Amniotic epithelial cell (primary cell): ENCODE results near the gene SGCE.

ENCODE experiments used
- DNase-seq: peaks from one replicate; pipeline ENCODE4 v3.0.0-alpha.2; 2010; ENCODE audit warnings: low read depth

Gene SGCE

DNA sequence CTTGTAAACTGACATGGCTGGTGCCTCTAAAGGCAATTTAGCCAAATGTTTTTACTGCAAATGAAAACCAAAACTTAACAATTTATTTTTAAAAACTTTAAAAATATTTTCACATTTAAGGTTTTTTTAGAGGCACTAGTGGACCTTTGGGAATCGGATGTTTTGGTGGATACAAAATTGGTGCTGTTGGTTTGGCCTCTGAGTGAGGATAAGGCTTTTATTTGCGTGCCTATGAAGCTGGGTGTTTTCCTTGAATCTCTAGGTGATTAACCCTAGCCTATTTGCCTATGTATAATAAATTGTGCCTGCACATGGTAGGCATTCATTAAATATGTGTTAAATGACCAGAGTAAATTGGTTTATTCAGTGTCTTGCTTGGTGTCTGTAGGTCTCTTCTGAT is 2.9 kb upstream of the SGCE start:
- DNase-seq: no peak

DNA sequence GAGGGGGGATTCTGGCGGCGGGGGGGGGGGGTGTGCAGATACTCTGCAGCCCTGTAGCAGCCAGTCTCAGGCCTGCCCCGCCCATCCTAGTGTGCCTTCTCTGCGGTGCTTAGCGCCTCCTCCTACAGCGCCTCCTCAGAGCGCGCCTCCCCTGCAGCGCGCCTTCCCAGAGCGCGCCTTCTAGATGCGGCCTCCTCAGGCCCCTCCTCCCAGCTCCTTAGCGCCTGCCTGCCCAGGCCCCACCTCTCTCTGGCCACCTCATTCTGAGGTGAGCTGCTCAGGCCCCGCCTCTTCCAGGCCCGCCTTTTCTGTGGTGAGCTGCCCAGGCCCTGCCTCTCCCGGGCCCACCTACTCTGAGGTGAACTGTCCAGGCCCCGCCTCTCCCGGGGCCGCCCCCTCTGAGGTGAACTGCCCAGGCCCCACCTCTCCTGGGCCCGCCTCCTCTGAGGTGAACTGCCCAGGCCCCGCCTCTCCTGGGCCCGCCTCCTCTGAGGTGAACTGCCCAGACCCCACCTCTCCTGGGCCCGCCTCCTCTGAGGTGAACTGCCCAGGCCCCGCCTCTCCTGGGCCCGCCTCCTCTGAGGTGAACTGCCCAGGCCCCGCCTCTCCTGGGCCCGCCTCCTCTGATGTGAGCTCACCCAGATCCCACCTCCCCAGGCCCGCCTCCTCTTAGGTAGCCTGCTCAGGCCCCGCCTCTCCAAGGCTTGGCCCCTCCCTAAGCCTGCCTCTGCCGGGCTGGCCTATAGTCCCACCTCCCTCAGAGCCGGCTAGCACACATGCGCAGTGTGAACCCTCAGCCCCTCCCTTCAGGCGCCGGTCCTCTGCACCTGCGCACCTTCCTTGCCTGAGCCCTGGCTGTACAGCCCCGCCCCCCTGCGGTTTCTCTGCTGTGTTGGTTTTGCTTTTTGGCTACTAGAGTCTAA is 2.1 kb upstream of the SGCE start:
- DNase-seq: peak; percentile 91

DNA sequence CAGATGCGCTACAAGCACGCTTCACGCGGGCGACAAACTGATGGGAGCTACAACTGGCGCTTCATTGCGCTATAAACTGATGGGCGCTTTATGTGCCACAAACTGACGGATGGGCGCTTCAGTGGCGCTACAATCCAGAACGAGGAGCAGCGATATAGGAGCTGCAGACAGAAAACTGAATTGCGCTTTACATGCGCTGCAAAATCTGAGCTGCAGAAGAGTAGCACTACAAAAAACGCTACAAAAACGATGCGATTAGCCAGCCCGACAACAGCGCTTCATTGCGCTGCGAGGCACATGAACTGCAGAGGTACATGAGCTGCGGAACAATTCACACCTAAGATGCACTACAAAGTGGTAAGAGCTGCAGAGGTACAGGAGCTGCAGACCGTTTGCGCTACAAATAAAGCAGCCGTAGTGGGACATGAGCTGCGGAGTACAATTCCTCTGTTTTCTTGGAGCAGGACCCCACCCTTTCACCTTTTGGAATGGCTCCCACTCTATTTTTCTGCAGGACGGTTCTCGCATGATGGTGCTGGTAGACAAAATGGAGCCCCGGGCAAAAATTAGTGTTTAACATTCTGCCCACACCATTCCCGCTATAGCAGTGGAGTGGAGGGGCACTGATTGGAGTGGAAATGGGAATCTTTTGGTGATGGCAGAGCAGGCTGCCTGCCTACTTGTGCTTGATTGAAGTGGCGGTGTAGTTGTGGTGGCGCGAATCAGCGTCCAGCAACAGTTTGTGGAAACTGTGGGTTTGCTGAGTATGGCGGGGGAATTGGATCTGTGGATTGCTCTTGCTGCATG is 1.2 kb upstream of the SGCE start:
- peak; percentile 35 for DNase-seq

DNA sequence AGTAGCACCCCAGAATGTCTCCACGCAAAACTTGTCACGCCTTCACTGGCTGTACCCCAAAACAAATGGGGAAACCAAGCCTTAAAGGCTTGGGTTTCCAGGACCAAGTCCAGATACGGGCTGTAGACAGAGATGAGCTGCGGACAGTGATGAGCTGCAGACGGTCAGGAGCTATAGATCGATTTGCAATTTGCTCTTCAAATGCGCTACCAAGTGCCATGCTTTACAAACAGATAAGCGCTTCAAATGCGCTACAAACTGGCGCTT is 658 bp upstream of the SGCE start:
- no peak for DNase-seq

DNA sequence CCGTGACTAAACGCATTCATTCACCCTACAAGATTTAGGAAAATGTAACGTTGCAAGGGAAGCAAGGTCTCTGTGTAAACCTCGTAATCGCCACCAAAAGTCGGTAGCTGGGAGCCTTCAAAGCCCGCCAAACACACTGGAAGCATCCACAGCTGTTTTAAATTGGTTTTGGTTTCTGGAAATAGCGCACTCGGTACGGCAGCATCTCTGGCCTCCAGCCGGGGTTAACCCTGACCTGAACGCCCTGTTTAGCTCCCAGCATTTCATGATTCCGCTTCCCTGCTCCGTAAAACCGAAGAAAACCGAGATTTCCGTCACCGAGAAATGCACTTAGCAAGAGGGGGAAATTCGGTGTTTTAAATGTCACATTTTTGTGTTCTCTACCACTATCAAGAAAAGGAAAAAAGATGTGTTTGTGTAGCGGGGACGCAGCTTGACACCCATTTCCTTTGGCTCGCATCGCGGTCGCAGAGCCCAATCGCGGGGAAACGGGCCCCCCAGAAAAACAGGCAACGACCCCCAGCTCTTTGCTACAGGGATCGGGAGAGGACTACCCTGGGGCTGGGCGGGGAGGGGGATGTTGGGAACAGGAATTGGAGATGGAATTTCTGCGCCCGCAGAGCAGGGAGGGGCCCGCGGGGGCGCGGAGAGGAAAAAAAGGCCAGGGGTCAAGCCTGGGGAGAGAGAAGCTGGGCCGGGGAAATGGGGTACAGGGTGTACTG is 646 bp downstream of the SGCE start:
- DNase-seq: peak; percentile 58

DNA sequence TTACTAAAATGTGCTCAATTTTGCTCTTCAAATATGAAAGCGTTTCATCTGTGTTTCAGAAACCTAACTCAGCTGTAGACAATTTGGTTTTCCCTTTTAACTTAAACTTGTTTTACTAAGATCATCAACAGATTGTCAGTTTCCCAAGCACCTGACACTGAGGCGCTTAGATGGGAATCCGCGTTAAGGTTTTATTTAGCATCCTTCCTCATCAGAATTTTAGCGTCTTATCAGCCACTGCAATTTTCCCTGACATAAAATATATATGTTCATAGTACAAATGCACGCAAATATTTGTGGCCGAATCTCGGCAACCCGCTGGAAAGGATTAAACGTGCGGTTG is 1.2 kb downstream of the SGCE start:
- DNase-seq: no peak

DNA sequence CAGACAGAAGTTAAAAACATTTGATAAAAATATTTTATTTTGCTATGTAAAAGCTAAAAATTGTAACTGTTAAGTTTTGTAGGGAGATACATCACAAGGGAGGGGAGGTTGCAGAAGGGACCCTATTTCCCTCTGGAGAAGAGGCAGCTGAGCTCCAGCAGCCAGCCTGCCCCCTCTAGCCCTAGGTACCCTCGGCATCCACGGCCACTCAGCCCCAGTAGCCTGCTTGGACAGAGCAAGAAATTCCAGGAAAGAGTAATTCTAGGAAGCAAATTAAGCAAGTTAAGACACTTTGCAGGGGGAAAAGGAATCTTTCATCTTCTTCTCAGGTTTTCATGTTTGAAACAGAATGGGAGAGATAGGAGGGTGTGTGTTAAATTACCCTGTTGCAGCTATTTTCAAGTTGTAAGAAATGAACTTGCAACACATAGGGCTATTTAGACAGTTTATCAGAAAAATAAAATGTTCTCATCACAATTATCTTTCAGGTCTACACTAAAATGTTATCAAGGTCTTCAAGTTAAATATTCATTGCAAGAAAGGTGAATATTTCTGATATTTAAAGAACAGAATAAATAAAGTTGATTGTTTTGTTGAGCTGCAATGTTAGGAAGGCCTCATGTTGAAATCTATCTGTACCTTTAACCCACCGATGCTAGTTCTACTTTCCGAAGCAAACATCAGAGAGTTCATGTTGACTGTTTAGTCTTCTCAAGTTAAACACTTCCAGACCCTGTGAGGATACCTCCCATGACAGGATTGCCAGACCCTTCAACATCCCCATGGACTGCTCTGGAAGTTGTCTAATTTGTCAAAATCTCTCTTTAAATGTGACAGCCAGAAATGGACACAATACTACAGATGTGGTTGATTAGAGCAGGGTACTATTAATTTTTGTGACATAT is 5.5 kb downstream of the SGCE start:
- no peak for DNase-seq

DNA sequence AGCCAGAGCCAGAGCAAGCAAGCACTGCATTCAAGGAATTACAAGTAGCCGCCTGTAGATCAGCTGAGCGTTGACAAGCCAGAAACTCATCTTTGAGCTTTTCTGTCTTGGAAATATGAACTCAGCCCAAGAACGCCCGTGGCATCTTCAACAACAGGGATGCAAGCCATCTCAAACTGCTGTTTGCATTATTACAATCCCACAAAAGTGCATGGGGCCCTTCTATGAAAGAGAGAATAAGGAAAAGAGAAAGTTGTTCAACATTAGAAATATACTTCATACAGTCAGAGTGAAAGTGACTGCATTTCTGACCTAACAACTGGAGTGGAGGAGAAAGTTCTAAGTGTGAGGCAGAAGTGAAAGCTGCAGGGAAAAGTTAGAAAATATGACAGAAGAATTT is 6.5 kb downstream of the SGCE start:
- DNase-seq: peak; percentile 32

DNA sequence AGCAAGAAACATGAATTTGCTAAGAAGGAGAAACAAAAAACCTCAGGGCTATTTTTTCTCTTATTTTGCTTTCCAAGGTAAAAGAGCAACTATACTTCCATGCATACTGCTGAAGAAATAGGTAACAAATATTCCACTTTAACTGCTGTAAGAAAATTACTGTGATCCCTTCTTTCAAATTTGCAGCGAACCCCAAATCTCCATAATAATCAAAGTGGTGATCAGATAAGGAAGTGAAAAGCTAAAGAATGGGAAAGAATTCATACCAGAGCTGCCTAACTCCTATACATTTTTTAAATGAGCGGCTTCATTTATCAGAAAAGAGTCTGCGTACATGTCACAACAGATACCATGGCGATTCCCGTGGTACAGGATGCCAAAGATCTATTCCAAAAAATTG is 7.2 kb downstream of the SGCE start:
- no peak for DNase-seq

DNA sequence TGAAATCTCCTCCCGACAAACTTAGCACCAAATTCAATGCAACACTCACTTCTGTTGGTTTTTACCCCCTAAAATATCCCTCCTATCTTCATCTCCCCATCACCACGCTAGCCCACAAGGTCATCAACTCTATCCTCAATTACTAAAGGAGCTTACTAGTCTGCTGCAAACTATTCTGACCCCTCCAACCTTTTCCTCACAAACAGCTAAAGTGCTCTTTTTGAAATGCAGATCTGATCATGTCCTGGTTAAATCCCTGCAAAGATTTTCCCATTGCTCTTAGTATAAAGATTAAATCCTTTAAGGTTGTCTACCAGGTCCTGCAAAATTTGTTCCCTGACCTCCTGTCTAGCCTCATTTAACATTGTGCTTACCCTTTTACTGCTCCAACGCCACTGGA is 8.6 kb downstream of the SGCE start:
- DNase-seq: no peak

DNA sequence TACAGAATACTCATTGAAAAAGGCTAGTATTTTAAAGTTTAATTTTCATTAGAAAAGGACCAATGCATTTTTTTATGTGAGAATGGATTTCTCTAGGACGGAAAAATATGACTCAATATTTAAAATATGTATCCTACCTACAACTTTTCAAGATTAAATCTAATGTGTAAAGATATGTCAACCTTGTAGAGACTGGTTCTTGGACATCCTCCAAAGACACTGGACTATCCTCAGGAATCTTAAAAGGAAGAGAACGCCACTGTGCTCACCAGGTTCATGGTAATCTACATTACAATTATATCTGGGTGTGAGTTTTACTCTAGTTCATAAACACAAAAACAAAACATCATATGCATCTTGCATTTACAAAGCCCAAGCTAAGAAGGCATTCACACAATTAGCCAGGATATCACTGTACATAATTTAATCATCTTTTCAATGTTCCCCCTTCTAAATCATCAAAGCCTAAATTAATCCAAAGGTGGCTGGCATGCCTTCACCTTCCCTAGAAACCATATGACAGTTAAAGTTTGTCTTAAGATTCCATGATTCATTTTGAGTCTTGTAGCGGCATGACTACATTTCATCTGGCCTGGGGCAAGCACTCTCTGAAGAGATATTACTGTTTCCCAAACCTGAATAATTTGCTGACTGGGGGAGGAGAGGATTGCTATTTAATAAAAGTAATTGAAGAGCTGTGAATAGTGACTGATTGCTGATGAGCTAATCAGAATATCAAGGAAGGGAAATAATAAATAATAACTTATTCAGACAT is 12.0 kb downstream of the SGCE start:
- no peak for DNase-seq

DNA sequence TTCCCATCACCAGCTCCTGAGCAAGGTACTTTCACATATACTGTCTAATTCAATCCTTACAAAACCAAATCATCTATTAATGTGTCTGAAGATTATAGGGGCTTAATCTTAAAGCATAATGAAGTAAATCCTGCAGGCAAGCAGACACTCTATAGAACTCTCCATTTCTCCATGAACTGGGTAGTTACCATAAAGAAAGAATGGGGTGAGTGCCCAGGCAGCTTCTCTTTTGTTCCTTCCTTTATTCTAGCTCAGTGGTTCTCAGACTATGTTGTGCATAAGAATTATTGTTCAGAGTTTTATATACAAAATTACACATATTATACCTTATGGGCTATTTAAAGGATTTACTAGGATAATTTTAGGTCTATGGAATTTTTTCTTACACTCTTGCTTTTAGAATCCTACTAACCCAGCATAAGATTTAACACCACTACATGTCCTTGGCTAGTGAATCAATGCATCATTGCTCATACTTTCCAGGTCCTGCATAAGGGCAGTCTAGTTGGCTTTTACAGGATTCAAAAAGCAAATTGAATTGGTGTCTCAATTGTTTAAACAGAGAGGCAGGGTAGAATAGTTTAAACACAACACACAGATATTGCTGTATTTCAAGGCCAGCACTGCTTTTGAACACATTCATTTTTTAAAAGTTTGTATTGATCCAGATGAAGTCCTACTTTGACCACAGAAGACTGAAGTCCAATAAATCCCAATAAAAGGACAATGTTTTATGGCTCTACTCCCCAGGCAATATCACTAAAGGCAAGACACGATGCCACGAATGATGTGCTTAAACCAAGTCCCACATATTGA is 12.9 kb downstream of the SGCE start:
- DNase-seq: no peak

DNA sequence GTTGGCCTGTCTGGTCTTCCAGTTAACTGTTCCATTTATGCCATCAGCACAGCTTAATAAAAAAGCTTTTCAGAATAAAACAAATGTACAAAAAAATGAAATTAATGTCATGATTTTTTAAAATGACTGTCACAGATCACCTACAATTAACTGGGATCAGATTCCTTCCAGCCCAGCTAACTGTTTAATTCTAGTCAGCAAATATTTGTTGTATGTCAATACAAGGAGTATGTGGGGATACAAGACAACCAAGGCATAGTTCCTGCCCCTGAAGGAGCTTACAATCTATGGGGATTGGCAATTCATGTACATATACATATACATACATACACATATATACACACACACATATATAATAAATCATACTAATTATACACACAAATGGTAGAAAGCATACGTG is 16.5 kb downstream of the SGCE start:
- DNase-seq: no peak

DNA sequence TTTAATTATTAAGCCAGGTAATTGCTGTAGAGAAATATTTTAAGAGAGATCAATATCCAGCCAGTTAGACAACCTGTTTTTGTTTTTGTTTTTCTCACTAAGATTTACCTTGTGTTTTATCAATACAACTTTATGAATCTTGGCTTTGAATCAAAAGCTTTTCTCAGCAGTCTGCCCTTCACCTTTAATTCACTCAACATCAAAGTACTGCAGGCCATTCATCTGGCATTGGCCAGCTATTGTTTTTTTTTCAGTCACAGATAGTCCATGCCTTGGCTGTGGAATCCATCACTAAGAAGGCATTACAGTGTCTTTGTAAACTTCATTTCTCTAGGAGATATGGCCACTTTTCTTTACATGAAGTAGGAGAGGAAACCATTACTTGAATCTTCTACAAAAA is 20.2 kb downstream of the SGCE start:
- no peak for DNase-seq

DNA sequence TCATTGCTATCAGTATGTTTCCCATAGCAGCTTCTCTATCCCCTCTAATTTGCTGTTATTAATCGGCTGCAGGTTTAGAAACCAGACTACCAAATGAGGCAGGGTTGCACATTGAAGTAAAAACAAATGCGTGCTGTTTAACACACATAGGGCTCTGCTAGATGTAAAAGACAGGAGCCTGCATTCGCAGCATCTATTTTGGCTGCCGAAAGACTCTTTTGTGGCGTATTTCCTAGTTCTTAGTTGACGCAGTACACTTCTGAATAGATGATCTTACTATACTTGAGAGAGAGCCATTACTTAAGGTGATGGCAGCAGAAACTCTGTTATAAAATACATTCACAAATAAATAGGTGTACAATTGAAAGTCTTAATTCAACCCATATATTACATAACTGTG is 21.4 kb downstream of the SGCE start:
- DNase-seq: no peak

DNA sequence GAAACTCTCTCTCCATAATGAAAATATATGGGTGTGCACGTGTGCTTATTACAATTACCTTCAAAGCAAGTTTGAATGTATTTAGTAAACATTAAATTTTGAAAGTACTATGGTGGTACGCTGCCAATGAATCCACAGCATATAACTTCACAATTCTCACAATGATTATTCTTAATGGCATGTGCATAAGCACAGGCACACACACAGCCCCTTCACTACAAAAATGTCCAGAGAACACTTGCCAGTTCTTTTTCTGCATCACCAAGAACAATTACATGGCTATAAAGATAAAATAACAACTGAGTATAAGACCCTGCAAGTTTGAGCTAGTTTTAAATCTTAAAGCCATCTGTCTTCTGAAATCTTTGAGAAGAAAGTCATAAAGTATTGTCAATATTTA is 22.2 kb downstream of the SGCE start:
- DNase-seq: no peak

DNA sequence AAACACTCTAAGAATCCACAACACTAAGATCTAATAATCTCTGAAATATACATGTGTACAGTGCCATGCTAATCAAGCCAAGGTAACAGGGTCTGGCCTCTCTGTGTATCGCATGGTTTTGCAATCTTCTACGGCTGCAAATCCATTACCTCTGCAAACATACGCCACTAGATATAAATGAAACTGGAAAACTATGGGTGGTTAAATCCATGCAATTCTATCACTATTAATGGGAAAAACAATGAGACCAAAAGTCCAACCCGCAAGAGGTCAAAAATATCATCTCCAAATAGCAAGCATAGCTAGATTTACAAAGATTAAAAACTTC is 23.0 kb downstream of the SGCE start:
- DNase-seq: no peak

DNA sequence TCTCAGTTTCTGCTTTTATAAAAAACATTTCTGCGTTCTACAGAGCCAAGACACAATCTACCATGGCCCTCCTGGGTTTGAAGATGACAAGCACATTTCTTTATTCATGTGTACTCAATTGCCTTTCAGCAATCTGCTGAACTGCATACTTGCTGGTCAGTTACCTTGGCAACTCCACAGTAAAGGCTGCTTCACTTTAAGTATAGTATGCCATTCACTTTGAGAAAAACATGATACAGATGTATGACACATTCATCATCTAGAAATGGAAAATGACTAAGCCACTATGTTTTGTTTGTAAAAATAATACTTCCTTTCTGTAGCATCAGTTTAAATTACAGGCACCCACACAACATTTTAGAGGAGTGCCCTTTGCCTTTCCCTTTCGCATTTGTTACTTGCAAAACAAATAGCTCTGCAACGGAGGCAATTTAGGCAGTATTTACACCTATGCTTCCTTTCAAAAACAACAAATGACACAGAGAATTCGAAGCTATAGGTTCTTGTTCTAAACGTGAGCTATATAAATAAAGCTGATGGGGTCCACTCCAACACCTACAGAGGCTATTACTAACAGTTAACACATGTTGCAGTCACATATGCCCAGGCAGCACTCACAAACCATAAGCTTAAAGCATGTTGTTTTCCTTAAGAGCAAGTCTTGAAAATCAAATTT is 23.5 kb downstream of the SGCE start:
- DNase-seq: peak; percentile 81

DNA sequence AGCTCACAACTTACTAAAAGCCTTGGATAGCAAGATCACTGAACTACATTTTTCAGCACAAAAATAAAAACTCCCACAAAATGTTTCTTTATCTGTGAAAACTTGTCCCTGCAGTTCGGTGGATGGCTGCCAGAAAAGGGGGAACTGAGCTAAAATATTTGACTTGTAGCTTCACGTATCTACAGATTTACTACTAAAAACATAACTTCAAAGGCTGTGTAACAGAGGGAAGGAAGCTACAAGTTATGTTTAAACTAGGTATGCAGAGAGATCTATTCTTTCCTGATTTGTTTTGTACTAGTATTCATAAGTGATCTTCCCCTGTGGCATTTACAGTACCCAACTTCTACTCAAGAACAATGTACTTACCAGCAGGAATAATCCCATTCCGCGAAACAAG is 25.1 kb downstream of the SGCE start:
- no peak for DNase-seq

DNA sequence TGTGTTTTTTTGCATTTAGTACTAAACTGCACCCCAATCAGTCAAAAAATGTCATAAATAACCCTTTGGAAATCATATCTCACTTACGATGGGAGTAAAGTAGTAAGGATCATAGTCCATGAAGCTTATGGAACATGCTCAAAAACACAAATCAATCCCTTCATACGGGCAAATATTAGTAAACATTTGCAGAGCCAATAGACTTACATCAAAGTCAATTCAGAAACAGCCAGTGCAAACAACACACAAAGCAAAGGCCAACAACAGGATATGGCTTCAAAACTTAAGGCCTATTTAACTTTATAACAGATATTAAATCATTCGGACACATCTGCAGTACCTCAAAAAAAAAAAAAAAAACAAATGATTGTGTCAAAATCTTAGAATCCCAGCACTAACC is 32.1 kb downstream of the SGCE start:
- DNase-seq: no peak
